Measurements from ENCODE around the gene IZUMO1.

DNA sequence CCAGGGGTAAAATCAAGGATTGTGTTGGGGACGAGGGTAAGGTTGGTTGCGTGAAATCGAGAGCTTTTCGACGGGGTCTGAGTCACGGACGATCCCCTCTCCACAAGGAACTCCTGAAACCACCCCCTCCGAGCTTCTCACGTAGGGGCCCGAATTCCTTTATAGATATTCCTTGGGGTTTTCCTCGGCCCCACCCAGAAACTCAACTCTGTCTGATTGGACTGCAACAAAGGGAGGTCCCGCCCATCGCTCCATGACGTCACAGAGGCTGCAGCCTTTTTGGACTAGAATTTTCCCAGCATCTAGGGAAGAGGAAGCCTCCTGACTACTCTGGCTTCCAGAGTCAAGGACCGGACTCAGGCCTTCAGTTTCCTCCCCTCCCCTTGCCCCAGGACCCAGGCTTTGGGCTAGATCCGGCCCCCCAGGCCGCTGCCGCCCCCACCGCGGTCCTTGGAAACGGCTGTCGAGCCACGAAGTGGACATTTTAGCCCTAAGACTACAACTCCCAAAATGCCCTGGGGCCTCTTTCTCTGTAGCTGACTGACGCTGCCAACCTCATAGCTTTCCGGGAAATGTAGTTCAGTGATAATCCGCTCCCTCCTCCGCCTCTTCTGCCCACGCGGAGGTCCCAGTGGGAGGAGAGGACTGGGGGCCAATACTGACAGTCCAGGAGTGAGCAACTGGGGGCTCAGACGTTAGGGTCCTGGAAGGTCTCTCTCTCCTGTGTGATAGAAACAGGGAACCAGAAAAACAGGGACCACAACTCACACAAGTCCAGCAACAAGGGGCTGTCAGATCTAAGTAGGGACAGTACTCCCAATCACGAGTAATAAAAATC lies at the start of gene IZUMO1:
- TF ChIP-seq, protein P1, sequence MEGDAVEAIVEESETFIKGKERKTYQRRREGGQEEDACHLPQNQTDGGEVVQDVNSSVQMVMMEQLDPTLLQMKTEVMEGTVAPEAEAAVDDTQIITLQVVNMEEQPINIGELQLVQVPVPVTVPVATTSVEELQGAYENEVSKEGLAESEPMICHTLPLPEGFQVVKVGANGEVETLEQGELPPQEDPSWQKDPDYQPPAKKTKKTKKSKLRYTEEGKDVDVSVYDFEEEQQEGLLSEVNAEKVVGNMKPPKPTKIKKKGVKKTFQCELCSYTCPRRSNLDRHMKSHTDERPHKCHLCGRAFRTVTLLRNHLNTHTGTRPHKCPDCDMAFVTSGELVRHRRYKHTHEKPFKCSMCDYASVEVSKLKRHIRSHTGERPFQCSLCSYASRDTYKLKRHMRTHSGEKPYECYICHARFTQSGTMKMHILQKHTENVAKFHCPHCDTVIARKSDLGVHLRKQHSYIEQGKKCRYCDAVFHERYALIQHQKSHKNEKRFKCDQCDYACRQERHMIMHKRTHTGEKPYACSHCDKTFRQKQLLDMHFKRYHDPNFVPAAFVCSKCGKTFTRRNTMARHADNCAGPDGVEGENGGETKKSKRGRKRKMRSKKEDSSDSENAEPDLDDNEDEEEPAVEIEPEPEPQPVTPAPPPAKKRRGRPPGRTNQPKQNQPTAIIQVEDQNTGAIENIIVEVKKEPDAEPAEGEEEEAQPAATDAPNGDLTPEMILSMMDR (IDR thresholded peaks at IDR 0.05) = no peak
- TF ChIP-seq EP300 (IDR thresholded peaks at IDR 0.05; ENCODE audit: low read depth) (no peak), POLR2AphosphoS5 (IDR thresholded peaks at IDR 0.05) (no peak), POLR2A (IDR thresholded peaks at IDR 0.05) (no peak)
